Measurements from ENCODE around the gene RTKN2. TPM values are rescaled to one million over a fixed set of nuclear protein-coding genes. Genes with fewer than 3 reads are reported as not detected.

The RTKN2 gene
- total and polyA plus RNA-seq, 10 of the 15 experiments (the other 5 are each of a cell fraction or from before 2014, with no cell fraction given) = 0.10 TPM; not detected in 9

DNA sequence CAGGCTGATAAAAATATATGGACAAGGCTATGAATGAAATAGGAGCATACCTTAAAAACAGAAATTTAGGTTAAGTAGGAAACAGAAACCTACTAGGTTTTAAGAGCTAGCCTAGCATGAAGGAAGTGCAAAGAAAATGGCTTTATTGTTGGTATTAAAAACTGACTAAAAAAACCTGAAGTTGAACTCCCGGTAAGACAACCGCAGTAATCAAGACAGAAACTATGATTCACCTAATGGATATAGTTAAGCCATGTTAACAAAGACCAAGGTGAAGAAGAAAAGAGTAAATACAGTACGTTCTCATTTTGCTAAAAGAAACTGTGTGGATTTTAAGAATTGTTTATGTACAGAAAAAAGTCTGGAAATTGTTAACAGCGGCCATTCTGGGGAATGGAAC lies 2.5 kb downstream of the RTKN2 start:
- in situ Hi-C loops (cut with MboI) (no loop called here), intact Hi-C loops (cut with micrococcal nuclease; ENCODE audit: unreplicated experiment) (loop anchor here (5.0 to 10.0 kb wide), 2 partner anchors 156 to 889 kb away; no protein-coding TSS in a partner anchor)
- TF ChIP-seq FOXM1 (IDR thresholded peaks at IDR 0.05; ENCODE audit: low read depth, low read length) = no peak
- TF ChIP-seq BRCA1 (IDR thresholded peaks at IDR 0.05; ENCODE audit: low read depth, low read length) = no peak
- TF ChIP-seq IKZF2 (IDR thresholded peaks at IDR 0.05) = no peak
- TF ChIP-seq POLR2AphosphoS5 (IDR thresholded peaks at IDR 0.05; ENCODE audit: low read length) = no peak
- TF ChIP-seq ZZZ3 (IDR thresholded peaks at IDR 0.05; ENCODE audit: control insufficient read depth, insufficient read length, low read depth) = no peak
- no peak for TF ChIP-seq ATF7 (IDR thresholded peaks at IDR 0.05; ENCODE audit: low read depth)
- TF ChIP-seq STAT1 (conservative IDR thresholded peaks at IDR 0.05) = no peak
- TF ChIP-seq SMARCA5 (IDR thresholded peaks at IDR 0.05) = no peak
- no peak for TF ChIP-seq SIX5 (IDR thresholded peaks at IDR 0.05; ENCODE audit: low read depth, low read length, severe bottlenecking)
- no peak for TF ChIP-seq ZNF217 (IDR thresholded peaks at IDR 0.05)
- no peak for TF ChIP-seq E2F4 (IDR thresholded peaks at IDR 0.05; ENCODE audit: low read depth, low read length)
- no peak for TF ChIP-seq SREBF1 (IDR thresholded peaks at IDR 0.05; ENCODE audit: low read length)
- Histone ChIP-seq H3K9ac (ENCODE audit: control insufficient read depth, insufficient read depth, low read length) (no peak overlapping the region), H3K4me3 (no peak overlapping the region), H3K27me3 (replicated peaks in 1 of 2; ENCODE audit: control insufficient read depth in 2 of 2, insufficient read depth in 2 of 2, low read length in 1 of 2) (peaks cover 10 to 13% of the 10 kb centered on the region in 2 experiments), H3K79me2 (ENCODE audit: control insufficient read depth, insufficient read depth, low read length) (no peaks in the 10 kb centered on the region), H3K27ac (ENCODE audit: control insufficient read depth, insufficient read depth) (no peak overlapping the region), H3K9me3 (replicated peaks; ENCODE audit: control insufficient read depth, insufficient read depth, low read length) (no peaks in the 10 kb centered on the region; the same call in 2 of the 3 replicates), H3K4me2 (ENCODE audit: control insufficient read depth, insufficient read depth) (no peak overlapping the region), H3K36me3 (ENCODE audit: control insufficient read depth in 2 of 2, insufficient read depth in 2 of 2, low read length in 1 of 2) (no peaks in the 10 kb centered on the region), H2AFZ (ENCODE audit: control insufficient read depth, low read depth, low read length) (no peak overlapping the region), H4K20me1 (ENCODE audit: control insufficient read depth, insufficient read depth) (no peaks in the 10 kb centered on the region), H3K4me1 (ENCODE audit: control insufficient read depth, insufficient read depth, low read length) (no peaks in the 10 kb centered on the region)
- 51% methylated on average over 4 of the region's 4 CpGs for WGBS (ENCODE audit: insufficient coverage, insufficient replicate concordance, low lambda C conversion rate, missing lambda C conversion rate)
- POLR2A ChIA-PET = no interaction called here
- DNase-seq (ENCODE audit: low read depth, low spot score) (no peak), FAIRE-seq (no peak), ATAC-seq (no peak)
- CTCF ChIA-PET = interaction anchor here (1.2 kb wide), 1 partner anchor 9 kb away, joined by 3 read pairs; no protein-coding TSS in a partner anchor
- SMC1A ChIA-PET (ENCODE audit: uncharacterized antibody, unreplicated experiment) = interaction anchor here (0.6 to 1.4 kb wide), 3 partner anchors 17 to 1302 kb away, joined by 3 read pairs; no protein-coding TSS in a partner anchor
- BruUV-seq (replicated peaks) = no TSS peak
- RAD21 ChIA-PET (ENCODE audit: unreplicated experiment) = no interaction called here
